SW480 (cell line): Measurements from ENCODE around the gene ATF4.

Source experiments
- DNase-seq: peaks from one replicate; pipeline ENCODE4 v3.0.0-alpha.2; 2016; ENCODE audit warnings: low spot score

Gene ATF4

GRCh38 chr22:39558254-39558727 lies 37.9 kb downstream of the ATF4 start:
- DNase-seq, result no peak

- no peak for DNase-seq
These were observed 38.6 kb downstream of the ATF4 start for GRCh38 chr22:39558950-39559349.

- DNase-seq, result no peak
These were observed 39.2 kb downstream of the ATF4 start for GRCh38 chr22:39559456-39560105.

- no peak for DNase-seq
These were observed 39.8 kb downstream of the ATF4 start for GRCh38 chr22:39560127-39560526.

- DNase-seq, result no peak
These were observed 42.6 kb downstream of the ATF4 start for GRCh38 chr22:39562839-39563489.

GRCh38 chr22:39563571-39564428 lies 43.4 kb downstream of the ATF4 start:
- DNase-seq, result no peak

GRCh38 chr22:39565414-39565944 lies 45.1 kb downstream of the ATF4 start:
- DNase-seq, result no peak

GRCh38 chr22:39567135-39567946 lies 47.0 kb downstream of the ATF4 start:
- no peak for DNase-seq

GRCh38 chr22:39568278-39568981 lies 48.1 kb downstream of the ATF4 start:
- no peak for DNase-seq

GRCh38 chr22:39569066-39569465 lies 48.7 kb downstream of the ATF4 start:
- no peak for DNase-seq

GRCh38 chr22:39570226-39570625 lies 49.9 kb downstream of the ATF4 start:
- DNase-seq, result no peak

- no peak for DNase-seq
These were observed 50.3 kb downstream of the ATF4 start, which contains the start of gene CACNA1I for GRCh38 chr22:39570665-39571064. CACNA1I (plus strand) TSS chr22:39570753; CDS start chr22:39570753, 0 bp downstream.

GRCh38 chr22:39571538-39571937 lies 51.2 kb downstream of the ATF4 start:
- DNase-seq, result no peak
